GM18526 (cell line): ENCODE results near the gene ALDH1A1.

Experiments used
- POLR2A ChIP-seq: IDR thresholded peaks from 3 replicates; pipeline ENCODE4 v1.6.1; 2011; ENCODE audit not compliant: insufficient read length; ENCODE audit errors: extremely low read depth

ALDH1A1 gene

GRCh38 chr9:72983512-72984225 lies 30.8 kb upstream of the ALDH1A1 start:
- TF ChIP-seq POLR2A, result no peak

- TF ChIP-seq POLR2A, result no peak
Observed at GRCh38 chr9:72983056-72983455, 30.2 kb upstream of the ALDH1A1 start.

- no peak for TF ChIP-seq POLR2A
Observed at GRCh38 chr9:72982146-72982799, 29.4 kb upstream of the ALDH1A1 start.

- no peak for TF ChIP-seq POLR2A
Observed at GRCh38 chr9:72981433-72981832, 28.6 kb upstream of the ALDH1A1 start.

- TF ChIP-seq POLR2A, result no peak
Observed at GRCh38 chr9:72980600-72981265, 27.9 kb upstream of the ALDH1A1 start.

- TF ChIP-seq POLR2A, result no peak
Observed at GRCh38 chr9:72980183-72980582, 27.3 kb upstream of the ALDH1A1 start.

DNA sequence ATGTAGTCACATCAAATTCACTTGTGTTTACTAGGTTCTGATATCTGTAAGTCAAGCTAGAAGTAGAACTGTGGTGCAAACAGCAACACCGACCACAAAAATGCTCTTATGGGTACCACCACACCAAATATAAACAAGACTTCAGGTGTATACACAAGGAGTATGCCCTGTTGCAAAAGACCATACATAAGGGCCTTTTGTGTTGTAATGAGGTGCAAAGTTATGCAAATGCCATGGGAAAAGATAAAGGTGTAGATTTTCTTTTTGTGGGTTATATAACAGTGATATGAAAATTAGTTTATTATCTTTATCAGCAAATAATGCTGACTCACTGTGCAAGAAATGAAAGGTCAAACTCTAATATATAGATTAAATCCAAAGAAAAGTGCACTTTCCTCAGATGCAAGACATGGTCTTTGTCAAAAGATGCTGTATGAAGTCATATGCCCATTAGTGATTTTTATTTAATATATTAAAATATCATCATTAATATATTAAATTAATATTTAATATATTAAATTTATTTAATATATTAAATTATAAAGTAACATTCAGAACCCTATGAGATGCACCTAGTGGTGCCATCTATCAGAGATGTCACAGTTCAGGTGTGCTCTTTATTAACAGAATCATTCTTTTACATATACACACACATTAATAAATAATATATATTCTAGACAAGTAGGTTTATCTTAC lies 26.7 kb upstream of the ALDH1A1 start:
- TF ChIP-seq POLR2A, result no peak

GRCh38 chr9:72978744-72979143 lies 25.9 kb upstream of the ALDH1A1 start:
- no peak for TF ChIP-seq POLR2A

- no peak for TF ChIP-seq POLR2A
Observed at GRCh38 chr9:72977670-72978069, 24.8 kb upstream of the ALDH1A1 start.

- no peak for TF ChIP-seq POLR2A
Observed at GRCh38 chr9:72974501-72974900, 21.6 kb upstream of the ALDH1A1 start.

DNA sequence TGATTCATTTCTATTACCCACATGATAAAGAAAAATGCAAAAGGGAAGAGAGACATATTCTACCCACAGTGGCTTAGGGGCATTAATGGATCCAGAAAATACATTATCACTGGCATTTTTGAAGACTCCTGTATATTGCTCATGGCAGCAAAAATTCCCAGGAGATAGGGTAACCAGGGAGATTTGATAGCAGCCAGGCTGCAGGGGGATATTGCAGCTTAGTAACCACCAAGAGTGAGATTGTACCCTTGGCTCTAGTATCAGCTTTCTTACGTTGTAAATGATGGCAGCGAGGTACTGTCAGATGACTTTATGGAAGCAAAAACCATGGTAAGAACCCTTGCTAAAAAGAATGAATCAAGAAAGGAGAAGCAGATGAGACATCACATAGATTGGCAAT lies 19.8 kb upstream of the ALDH1A1 start:
- no peak for TF ChIP-seq POLR2A

DNA sequence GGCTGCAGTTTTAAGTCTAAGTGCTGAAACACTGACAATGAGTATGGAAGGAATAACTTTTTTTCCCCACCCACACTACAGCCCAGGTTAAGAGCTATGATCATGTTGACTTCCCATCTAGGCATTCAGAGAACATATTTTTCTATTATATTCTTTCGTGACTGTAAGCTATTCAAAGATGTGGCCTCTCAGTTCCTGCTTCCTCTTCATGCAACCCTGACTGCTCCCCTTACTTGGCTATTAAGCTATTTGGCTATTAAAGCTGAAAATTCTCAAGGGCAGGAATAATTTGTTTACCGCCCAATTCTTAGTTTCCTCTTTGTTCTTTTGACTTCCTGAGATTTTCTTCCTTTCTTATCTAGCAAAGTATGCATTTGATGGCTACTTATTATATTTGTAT lies 18.6 kb upstream of the ALDH1A1 start:
- no peak for TF ChIP-seq POLR2A

- no peak for TF ChIP-seq POLR2A
Observed at GRCh38 chr9:72960446-72960845, 7.6 kb upstream of the ALDH1A1 start.

- no peak for TF ChIP-seq POLR2A
Observed at GRCh38 chr9:72958485-72959281, 5.8 kb upstream of the ALDH1A1 start.

- no peak for TF ChIP-seq POLR2A
Observed at GRCh38 chr9:72955571-72955970, 2.7 kb upstream of the ALDH1A1 start.

- TF ChIP-seq POLR2A, result no peak
Observed at GRCh38 chr9:72955126-72955455, 2.2 kb upstream of the ALDH1A1 start.
